CD4-positive, alpha-beta T cell treated with Interleukin-6 at 100 ng/mL for 8 hours (primary cell): ENCODE results near the gene GRWD1.

Experiments
- DNase-seq: peaks from one replicate; pipeline ENCODE4 v3.0.0-alpha.2; 2020; ENCODE audit warnings: mixed read lengths, low spot score

The GRWD1 gene

DNA sequence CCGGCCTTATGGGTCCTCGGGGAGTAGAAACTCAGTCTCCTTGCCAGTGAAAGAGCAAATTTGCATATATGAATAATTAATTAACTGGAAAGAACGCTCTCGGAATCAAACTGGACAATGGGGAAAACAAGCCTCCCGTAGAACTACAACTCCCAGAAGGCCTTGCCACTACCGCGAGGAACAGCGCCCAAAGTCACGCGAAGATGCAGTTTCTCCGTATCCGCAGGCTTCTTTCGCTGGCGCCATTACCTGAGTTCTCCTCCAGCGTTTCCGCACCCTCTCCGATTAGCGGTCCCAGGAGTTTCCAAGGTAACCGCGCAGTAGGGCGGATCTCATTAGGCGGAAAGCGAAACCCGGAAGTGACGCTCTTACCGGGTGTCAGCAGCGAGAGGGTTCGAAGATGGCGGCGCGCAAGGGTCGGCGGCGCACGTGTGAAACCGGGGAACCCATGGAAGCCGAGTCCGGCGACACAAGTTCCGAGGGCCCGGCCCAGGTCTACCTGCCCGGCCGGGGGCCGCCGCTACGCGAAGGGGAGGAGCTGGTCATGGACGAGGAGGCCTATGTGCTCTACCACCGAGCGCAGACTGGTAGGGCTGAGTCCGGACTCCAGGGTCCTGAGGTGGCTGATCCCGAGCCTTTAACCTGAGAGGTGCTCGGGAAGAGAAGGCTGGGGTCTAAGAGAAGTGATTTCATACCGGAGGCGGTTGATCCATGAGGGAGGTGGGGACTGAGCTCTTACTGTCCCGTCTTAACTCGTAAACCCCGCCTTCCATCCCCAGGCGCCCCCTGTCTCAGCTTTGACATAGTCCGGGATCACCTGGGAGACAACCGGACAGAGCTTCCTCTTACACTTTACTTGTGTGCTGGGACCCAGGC is at the start of gene GRWD1:
TSS of gene GRWD1 (plus strand) at position 378 of the 876 bp plus-strand sequence. CDS start at position 401, 23 bp downstream.
- peak; percentile 96 for DNase-seq

DNA sequence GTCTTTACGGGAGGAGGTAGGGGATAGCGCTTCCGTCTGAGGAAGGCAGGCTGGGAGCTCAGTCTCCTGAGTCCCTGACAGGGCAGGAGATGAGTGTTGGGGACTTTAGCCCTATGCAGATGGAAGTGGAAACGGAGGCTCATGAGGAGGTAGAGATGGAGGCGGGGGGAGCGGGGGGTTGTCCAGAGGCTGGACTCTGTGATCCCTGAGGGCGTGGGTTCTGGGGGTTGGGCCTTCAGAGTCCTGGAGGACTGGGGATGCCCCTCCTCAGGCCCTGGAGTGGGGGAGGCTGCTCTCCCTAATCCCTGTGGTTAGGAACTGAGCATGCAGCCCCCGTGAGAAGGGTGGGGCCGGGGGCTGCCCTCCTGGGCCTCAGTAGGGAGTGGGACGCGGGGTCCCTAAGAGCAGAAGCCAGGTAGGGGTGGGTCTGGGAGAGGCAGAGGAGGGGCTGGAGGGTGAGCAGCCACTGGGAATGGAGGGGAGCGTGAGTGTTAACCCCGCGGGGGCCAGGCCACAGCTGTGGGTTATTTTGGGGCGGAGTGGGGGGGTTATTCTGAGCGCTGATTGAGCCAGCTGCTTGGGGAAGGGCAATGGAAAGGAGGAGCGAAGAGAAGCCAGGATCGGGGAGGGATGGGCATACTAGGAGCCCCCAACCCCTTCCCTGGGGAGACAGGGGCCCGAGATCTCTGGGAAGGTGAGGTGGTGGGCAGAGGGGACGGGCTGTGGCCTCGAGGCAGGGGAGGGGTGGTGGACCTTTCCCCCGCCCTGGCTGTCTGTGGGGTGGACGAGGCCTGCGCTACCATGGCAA is 49.6 kb upstream of the GRWD1 start:
- DNase-seq = no peak

DNA sequence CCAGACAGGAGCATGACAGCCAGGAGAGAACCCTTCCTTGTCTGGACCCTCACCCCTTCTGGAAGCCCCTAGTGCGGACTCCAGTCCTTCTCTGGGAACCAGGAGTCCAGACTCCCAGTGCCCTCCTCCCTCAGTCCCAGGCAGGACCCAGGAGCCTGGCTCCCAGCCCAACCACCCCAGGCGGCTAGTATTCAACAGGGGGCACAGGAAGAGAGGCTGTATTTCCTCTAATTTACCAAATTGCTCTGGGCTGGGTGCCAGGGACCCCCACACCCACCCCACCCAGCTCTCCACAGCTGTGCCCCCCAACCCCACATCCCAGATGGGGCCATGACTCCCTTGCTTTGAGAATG is 49.0 kb upstream of the GRWD1 start:
- DNase-seq = no peak

DNA sequence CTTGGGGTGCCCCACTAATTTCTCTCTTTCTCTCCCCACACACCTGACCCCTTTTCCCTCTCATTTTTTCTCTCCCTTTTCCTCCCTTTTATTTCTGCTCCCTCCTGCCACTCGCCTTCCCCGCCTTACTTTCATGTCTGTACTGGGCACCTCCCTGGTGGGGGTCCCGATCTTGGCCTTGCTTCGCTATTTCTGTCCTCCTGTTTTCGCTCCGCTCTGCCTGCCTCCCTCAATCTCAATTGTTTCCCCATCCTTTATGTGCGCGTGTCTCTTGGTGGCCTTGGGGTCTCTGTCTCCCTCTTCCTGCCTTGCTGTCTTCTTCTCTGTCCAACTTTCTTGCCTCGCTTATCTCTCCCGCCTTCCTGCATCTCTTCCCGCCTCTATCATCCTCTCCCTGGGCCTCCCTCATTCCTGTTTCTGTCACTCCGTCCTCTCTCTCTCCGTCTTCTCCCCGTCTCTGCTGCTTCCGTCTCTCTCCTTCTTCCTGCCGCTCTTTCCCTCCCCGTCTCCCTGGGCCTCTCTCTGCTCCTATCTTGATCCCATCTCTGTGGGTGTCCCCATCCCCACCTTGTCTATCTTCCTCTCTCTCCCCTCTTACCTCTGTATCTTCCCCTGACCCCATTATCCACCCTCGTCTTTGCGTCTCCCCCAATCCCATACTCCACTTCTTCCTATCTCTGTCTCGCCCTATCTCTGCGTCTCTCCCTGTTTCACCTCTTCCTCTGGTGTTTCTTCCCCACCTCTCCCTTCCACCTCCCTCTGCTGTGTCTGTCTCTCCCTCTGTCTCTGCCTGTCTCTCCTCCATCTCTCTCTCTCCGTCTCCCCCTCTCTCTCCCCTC is 48.3 kb upstream of the GRWD1 start:
- no peak for DNase-seq

DNA sequence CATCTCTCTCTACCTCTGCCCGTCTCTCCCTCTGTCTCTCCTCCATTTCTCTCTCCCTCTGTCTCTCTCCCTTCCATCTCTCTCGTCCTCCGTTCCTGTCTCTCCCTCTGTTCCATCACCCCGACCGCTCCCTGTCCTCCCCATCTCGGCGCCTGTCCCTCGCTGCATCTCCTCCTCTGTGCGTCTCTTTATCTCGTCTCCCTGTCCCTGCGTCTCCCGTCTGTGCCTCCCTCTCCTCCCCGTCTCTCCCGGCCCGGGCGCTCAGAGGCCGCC is 47.7 kb upstream of the GRWD1 start:
- DNase-seq = no peak

DNA sequence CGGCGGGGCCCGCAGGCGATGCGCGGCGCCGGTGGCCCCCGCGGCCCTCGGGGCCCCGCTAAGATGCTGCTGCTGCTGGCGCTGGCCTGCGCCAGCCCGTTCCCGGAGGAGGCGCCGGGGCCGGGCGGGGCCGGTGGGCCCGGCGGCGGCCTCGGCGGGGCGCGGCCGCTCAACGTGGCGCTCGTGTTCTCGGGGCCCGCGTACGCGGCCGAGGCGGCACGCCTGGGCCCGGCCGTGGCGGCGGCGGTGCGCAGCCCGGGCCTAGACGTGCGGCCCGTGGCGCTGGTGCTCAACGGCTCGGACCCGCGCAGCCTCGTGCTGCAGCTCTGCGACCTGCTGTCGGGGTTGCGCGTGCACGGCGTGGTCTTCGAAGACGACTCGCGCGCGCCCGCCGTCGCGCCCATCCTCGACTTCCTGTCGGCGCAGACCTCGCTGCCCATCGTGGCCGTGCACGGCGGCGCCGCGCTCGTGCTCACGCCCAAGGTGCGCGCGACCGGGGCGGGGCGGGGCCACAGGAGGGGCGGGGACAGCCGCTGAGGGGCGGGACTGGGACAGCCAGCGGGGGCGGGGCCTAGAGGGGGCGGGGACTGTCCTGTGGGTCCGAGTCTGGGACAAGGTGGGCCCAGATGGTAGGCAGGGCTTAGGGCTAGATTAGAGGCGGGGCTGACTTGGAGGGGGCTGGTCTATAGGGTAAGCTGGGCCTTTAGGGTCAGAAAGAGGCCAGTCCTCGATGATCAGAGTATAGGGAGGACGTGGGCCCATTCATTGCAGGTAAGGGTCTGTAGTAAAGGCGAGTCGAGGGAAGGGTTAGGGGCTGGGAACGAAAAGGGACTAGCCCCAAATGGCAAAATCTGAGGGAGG is 47.2 kb upstream of the GRWD1 start:
- DNase-seq = peak; percentile 84

DNA sequence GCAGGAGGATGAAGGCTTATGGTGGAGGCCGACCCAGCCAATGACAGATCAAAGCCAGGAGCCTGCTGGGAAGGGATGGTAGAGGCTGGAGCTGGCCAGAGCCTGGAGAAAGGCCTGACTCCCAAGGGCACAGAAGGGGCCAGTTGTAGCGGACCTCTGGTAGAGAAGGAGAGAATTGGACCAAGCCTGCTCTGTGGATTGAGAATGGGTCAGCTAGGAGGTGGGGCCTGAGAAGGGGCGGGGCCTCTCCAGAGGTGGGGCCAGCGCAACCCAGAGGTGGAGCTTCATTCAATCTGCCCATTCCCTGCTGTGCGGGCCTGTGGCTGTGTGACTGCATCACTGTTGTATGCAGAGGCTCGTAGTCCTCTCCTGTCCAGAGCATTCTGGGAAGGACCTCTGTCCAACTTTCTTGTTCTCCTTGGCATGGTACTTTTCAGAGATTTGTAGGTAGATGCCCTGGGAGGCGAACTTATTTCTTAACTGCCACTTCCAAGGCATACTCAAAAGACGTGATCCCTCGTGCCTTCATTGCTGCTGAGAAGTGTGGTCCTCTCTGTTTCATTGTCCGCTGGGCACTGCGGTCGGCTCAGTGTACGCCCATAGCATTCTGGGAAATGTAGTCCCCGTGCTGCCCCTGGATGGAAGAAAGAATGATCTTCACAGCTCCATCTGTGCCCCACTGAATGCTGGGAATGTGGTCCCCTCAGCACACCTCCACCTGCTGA is 45.6 kb upstream of the GRWD1 start:
- no peak for DNase-seq

DNA sequence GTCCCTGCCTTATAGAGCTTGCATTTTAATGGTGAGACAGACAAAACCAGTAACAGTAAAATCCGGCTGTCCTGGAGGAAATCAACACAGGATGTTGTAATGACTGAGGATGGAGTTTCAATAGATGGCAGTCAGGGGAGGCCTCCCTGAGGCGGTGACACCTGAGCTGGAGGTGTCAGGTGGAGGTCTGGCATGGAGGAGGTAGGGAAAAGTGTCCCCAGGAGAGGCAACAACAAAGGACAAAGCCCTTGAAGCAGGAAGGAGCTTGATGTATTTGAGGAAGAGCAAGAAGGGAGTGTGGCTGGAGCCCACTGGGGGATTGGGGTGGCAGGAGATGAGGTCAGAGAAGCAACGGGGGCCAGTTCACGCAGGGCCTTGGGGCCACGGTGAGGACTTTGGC is 44.5 kb upstream of the GRWD1 start:
- DNase-seq = no peak

DNA sequence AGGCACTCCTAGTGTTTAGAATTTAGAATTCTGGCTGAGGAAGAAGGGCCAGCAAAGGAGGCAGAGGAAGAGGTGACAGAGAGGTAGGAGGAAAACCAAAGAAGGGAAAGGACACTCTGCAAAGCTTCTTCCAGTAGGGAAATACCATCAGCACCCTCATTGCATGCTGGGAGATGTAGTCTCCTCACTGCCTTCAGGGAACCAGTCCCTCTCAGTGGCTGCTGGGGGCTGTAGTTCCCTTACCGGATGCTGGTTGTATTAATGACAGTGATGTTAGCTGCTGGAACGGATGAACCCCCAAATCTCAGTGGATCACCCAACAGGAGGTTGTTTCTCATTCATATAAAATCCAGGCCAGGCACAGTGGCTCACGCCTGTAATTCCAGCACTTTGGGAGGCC is 42.2 kb upstream of the GRWD1 start:
- peak; percentile 51 for DNase-seq

DNA sequence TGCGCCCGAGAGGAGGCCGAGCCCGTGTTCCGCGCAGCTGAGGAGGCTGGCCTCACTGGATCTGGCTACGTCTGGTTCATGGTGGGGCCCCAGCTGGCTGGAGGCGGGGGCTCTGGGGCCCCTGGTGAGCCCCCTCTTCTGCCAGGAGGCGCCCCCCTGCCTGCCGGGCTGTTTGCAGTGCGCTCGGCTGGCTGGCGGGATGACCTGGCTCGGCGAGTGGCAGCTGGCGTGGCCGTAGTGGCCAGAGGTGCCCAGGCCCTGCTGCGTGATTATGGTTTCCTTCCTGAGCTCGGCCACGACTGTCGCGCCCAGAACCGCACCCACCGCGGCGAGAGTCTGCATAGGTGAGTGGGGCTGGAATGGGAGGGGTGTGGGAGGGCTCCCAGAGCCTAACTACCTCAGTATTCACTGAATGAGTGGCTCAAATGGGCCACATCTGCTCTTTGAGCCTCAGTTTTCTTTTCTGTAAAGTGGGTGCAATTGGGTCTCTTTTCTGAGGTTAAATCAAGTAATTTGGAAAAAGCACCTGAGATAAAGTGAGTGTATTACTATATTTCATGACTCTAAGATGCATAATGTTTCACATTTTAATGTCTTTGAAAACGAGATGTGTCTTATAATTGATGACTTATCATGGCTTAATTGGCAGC is 40.6 kb upstream of the GRWD1 start:
- DNase-seq = no peak

DNA sequence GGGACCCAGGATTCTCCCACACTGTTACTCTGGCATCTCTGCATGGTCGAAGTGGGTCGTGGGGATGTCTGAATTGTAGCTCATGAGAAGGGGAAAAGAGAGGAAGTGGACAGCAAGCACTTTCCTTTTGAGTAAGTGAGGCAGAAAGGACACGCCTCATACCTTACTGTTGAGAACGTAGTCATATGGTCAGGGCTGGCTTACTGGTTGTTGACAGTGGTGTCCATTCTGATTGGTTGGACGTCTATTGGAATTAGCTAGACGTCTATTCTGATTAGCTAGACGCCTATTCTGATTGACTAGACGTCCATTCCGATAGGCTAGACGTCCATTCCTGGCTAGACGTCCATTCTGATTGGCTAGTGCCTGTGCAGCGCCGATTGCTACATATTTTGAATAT is 39.9 kb upstream of the GRWD1 start:
- DNase-seq = no peak

DNA sequence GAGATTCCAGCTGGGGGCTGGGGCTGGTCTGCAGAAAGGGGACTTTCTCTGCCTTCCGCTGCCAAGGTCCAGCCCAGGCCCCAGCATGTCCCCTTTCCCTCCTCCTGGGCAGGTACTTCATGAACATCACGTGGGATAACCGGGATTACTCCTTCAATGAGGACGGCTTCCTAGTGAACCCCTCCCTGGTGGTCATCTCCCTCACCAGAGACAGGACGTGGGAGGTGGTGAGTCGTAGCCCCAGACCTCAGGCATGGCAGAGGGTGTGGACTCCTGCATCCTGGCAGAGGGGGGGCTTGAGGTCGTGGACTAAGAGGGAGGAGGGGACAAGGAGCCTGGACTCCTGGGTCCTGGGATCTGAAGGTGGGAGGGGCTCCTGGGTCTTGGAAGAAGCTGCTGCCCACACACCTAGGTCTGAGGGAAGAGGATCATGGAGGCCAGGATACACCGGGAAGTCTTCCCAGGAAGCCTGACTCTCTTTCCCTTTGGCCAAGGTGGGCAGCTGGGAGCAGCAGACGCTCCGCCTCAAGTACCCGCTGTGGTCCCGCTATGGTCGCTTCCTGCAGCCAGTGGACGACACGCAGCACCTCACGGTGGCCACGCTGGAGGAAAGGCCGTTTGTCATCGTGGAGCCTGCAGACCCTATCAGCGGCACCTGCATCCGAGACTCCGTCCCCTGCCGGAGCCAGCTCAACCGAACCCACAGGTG is 31.8 kb upstream of the GRWD1 start:
- no peak for DNase-seq

DNA sequence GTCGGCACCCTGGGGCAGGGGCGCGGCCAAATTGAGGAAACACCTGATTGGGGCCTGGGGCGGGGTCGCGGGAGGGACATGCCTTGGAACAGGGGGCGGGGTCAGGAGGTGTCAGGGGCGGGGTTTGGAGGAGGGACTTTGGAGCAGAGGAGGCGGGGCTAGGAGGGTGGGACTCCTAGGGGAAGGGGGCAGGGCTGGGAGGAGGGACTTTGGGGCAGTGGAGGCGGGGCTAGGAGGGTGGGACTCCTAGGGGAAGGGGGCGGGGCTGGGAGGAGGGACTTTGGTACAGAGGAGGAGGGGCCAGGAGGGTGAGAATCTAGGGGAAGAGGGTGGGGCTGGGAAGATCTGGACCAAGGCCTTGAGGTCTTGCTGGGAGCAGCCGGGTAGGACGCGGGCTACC is 30.4 kb upstream of the GRWD1 start:
- peak; percentile 69 for DNase-seq

DNA sequence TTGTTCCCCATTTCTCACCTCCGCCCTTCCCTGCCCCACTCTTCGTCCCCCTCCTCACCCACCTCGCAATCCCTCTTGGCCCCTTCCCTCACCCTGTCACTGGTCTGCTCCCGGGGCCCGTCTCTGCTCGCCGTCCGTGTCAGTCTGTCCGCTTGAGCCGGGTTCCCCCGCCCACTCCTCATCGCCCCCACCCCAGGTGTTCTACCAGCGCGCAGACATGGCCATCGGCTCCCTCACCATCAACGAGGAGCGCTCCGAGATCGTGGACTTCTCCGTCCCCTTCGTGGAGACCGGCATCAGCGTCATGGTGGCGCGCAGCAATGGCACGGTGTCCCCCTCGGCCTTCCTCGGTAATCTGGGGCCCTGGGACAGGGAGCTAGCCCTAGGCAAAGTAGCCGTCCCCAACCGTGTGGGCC is 30.0 kb upstream of the GRWD1 start:
- no peak for DNase-seq

DNA sequence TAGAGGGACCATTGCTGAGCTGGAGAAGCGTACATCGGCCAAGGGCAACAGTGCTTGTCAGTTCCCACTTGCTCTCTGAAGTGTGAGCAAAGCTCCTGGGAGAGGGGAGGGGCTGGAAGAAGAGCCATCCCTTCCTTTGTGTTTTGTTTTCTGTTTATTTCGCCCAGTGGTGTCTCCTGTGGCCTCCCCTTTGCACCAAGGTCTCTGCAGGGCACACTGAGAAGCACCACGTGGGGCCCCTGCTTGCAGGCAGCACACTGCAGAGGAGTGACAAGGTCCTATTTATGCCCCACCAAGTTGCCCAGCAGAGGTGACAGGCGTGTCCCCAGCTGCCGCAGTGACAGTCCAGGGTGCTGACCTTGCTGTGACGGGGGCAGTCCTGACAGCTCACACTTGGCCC is 28.4 kb upstream of the GRWD1 start:
- DNase-seq = no peak

DNA sequence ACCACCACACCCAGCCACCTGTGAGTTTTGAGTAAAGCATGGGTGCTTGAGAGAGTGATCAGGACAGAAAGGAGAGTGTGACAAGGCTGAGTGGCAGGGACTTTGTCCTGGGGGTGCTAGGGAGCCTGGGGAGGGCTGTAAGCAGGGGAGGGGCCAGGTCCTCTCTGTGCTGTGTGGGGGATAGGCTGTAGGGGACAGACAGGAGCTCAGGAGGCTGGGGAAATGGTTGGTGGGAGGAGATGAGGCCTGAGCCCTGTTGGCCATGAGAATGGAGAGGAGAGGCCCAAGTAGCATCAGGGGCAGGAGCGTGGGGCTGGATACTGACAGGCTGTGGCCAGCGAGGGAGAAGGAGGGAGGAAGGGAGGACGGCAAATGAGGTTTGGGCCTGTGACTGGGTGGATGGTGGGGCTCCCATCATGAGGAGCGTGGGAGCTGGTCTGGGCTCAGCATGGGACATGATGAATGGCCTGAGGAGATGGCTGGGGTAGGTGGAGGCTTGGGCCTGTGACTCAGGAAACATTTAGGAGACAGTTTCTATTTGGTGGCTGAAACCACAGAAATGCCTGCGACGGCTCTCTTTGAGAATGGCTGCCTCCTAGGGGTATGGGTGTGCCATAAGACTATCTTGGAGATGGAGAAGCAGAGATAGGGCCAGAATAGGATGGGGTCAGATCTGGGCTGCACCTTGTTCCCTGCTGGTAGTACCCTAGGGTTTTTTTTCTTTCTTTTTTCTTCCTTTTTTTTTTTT is 27.3 kb upstream of the GRWD1 start:
- DNase-seq = no peak

DNA sequence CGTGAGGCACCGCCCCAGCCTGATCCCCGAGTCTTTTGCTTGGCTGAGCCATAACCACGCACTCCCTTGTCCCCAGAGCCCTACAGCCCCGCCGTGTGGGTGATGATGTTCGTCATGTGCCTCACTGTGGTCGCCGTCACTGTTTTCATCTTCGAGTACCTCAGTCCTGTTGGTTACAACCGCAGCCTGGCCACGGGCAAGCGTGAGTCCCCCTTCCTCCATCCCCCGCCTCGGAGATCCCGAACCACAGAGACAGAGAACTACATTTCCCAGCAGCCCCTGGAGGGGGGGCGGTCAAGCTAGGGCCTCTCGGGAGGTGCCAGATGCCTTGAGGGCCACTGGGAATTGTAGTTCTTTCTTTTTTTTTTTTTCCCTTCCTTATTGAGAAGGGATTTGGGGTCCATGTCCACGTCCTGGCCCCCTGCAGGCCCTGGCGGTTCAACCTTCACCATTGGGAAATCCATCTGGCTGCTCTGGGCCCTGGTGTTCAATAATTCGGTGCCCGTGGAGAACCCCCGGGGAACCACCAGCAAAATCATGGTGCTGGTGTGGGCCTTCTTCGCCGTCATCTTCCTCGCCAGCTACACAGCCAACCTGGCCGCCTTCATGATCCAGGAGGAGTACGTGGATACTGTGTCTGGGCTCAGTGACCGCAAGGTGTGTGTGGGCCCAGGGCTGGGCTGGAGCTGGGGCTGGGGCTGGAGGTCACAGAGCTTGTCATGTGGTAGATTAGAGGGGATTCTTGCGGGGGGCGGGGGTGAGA is 26.4 kb upstream of the GRWD1 start:
- DNase-seq = peak; percentile 74

DNA sequence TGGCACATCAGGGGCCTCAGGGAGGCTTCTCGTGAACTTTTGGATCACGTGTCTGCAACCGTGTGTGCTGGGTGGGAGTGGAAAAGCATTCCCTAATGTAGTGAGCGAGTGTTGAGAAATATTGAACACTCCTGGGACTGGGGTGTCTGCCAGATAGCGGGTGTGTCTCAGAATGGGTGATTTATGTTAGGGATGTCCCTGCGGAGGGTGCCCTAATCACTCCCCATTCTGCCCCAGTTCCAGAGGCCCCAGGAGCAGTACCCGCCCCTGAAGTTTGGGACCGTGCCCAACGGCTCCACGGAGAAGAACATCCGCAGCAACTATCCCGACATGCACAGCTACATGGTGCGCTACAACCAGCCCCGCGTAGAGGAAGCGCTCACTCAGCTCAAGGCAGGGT is 24.2 kb upstream of the GRWD1 start:
- DNase-seq = no peak
